Glomerular visceral epithelial cell (primary cell): ENCODE data around the gene MPHOSPH6.
"Not testable (repeated sequence)": the region's sequence is repeated elsewhere in the genome, so short reads cannot be mapped to it uniquely, and the experiment has no call there.

ENCODE experiments used
- DNase-seq: peaks from one replicate; pipeline ENCODE4 v3.0.0-alpha.2; 2016; ENCODE audit errors: extremely low spot score

MPHOSPH6 gene

GRCh38 chr16:82175627-82176026 lies 5.6 kb upstream of the MPHOSPH6 start:
- DNase-seq, result no peak

GRCh38 chr16:82167670-82168069 lies 2.4 kb downstream of the MPHOSPH6 start:
- DNase-seq, result no peak

GRCh38 chr16:82160226-82160625 lies 9.8 kb downstream of the MPHOSPH6 start:
- DNase-seq, result no peak

GRCh38 chr16:82157836-82158235 lies 12.2 kb downstream of the MPHOSPH6 start:
- no peak for DNase-seq

GRCh38 chr16:82157534-82157812 lies 12.6 kb downstream of the MPHOSPH6 start:
- no peak for DNase-seq

- DNase-seq, result no peak
Observed at GRCh38 chr16:82156761-82157533, 13.1 kb downstream of the MPHOSPH6 start.

GRCh38 chr16:82152641-82153112 lies 17.3 kb downstream of the MPHOSPH6 start:
- DNase-seq, result no peak

- no peak for DNase-seq
Observed at GRCh38 chr16:82152196-82152595, 17.8 kb downstream of the MPHOSPH6 start.

GRCh38 chr16:82150549-82150948 lies 19.5 kb downstream of the MPHOSPH6 start:
- DNase-seq, result no peak

- DNase-seq, result no peak
Observed at GRCh38 chr16:82149536-82149935, 20.5 kb downstream of the MPHOSPH6 start.

- no peak for DNase-seq
Observed at GRCh38 chr16:82147546-82147945, 22.5 kb downstream of the MPHOSPH6 start.

- DNase-seq, result no peak
Observed at GRCh38 chr16:82146957-82147356, 23.1 kb downstream of the MPHOSPH6 start.

GRCh38 chr16:82146556-82146955 lies 23.5 kb downstream of the MPHOSPH6 start:
- DNase-seq, result no peak

- DNase-seq, result not testable (repeated sequence)
Observed at GRCh38 chr16:82139286-82139571, 30.8 kb downstream of the MPHOSPH6 start.

GRCh38 chr16:82138478-82139285 lies 31.3 kb downstream of the MPHOSPH6 start:
- no peak for DNase-seq

GRCh38 chr16:82137822-82138167 lies 32.2 kb downstream of the MPHOSPH6 start:
- DNase-seq, result no peak

- DNase-seq, result no peak
Observed at GRCh38 chr16:82136956-82137821, 32.8 kb downstream of the MPHOSPH6 start.

GRCh38 chr16:82135844-82136243 lies 34.2 kb downstream of the MPHOSPH6 start:
- peak; percentile 38 for DNase-seq

GRCh38 chr16:82134846-82135245 lies 35.2 kb downstream of the MPHOSPH6 start:
- no peak for DNase-seq

- DNase-seq, result no peak
Observed at GRCh38 chr16:82133798-82134197, 36.2 kb downstream of the MPHOSPH6 start.

- DNase-seq, result no peak
Observed at GRCh38 chr16:82129881-82130280, 40.1 kb downstream of the MPHOSPH6 start.

- DNase-seq, result no peak
Observed at GRCh38 chr16:82124651-82125050, 45.4 kb downstream of the MPHOSPH6 start.

- DNase-seq, result no peak
Observed at GRCh38 chr16:82119405-82119804, 50.6 kb downstream of the MPHOSPH6 start.
